ENCODE measurements around the gene ASTL. TPM values are rescaled to one million over a fixed set of nuclear protein-coding genes. Genes with fewer than 3 reads are reported as not detected.
"Not testable (repeated sequence)": the region's sequence is repeated elsewhere in the genome, so short reads cannot be mapped to it uniquely, and the experiment has no call there.

ASTL gene
- total RNA-seq, 4 donors from 2014 or later = 0.87 to 1.7 TPM; not detected in 2

DNA sequence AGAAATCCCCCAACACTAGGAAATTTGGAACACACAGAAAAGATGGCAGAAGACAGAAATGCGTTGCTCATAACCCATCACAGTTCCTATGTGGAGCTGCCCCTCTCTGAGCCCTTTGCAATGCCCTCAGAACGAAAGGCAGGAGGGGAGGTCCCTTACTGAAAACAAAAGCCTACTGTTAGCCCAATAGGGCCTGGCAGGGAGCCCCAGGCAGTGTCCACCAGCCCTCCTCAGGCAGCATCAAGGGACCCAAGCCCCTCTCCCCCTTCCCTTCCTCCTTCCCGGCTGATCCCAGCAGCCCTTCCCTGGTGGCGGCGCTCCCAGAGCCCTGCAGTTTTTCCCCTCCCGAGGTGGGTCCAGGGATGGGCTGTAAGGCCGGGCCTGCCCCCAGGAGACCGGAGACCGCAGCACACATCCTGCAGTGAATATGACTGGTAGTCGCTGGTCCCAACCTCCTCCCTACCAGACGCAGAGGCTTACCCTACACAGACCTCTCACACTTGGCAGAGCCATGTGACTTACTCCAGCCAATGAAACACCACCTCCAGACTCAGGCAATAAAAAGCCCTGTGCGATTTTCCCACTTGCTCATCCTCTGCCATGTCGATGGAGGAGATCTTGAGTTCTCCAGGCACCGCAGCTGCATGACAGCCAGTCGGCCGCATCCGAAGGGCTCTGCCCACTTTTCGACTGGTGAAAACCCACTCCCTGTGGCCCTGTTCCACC is 26.3 kb upstream of the ASTL start:
- H3K27me3 ChIP-seq = no peaks in the 10 kb centered on the region
- H3K36me3 ChIP-seq = no peaks in the 10 kb centered on the region
- H3K4me1 ChIP-seq = no peaks in the 10 kb centered on the region
- H3K4me3 ChIP-seq = no peak overlapping the region
- TF ChIP-seq, protein P1, sequence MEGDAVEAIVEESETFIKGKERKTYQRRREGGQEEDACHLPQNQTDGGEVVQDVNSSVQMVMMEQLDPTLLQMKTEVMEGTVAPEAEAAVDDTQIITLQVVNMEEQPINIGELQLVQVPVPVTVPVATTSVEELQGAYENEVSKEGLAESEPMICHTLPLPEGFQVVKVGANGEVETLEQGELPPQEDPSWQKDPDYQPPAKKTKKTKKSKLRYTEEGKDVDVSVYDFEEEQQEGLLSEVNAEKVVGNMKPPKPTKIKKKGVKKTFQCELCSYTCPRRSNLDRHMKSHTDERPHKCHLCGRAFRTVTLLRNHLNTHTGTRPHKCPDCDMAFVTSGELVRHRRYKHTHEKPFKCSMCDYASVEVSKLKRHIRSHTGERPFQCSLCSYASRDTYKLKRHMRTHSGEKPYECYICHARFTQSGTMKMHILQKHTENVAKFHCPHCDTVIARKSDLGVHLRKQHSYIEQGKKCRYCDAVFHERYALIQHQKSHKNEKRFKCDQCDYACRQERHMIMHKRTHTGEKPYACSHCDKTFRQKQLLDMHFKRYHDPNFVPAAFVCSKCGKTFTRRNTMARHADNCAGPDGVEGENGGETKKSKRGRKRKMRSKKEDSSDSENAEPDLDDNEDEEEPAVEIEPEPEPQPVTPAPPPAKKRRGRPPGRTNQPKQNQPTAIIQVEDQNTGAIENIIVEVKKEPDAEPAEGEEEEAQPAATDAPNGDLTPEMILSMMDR (IDR thresholded peaks at IDR 0.05) = no peak
- no peak for TF ChIP-seq POLR2AphosphoS5 (IDR thresholded peaks at IDR 0.05)
- DNase-seq (ENCODE audit: low spot score in 2 of 2) = no peak
- no peak overlapping the region for H3K27ac ChIP-seq
- WGBS = 78% methylated on average over 18 of the region's 18 CpGs
- no peaks in the 10 kb centered on the region for H3K9me3 ChIP-seq

DNA sequence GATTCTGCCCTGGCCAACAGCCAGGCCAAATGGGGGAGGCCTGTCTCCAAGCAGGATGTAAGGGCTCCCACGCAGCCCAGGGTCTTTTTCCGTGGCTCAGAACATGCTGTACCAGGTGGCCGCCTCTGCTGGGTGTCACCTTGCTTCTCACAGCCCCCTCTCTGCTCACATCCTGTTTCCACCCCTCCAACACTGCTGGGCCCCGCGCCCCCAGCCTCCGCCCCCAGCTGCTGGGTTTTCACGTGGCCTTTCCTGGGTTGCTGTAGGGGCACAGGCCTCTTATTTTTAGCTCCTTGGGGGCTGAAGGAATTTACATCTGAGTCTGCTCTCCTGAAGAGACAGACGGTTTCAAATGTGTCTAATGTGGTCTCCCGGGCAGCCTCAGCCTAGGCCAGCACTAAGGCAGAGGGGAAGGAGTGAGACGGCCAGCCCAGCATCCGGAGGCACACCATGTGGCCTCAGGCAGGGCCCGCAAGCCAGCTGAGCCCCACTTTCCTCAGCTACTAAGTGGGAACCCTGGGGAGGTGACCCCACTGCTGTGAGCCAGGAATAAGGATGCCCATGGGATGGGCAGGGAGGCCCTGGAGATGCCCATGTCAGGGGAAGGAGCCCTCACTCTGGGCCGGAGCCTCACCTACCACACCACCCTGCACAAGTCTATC is 25.6 kb upstream of the ASTL start:
- no peak for DNase-seq (ENCODE audit: low spot score in 2 of 2)
- Histone ChIP-seq H3K4me1 (no peaks in the 10 kb centered on the region), H3K4me3 (no peak overlapping the region), H3K9me3 (no peaks in the 10 kb centered on the region), H3K27ac (no peak overlapping the region), H3K36me3 (no peaks in the 10 kb centered on the region), H3K27me3 (no peaks in the 10 kb centered on the region)
- 70% methylated on average over 10 of the region's 13 CpGs for WGBS
- TF ChIP-seq POLR2A (IDR thresholded peaks at IDR 0.05) (no peak), POLR2AphosphoS5 (IDR thresholded peaks at IDR 0.05) (no peak)
- TF ChIP-seq, protein P1 (IDR thresholded peaks at IDR 0.05) = no peak

DNA sequence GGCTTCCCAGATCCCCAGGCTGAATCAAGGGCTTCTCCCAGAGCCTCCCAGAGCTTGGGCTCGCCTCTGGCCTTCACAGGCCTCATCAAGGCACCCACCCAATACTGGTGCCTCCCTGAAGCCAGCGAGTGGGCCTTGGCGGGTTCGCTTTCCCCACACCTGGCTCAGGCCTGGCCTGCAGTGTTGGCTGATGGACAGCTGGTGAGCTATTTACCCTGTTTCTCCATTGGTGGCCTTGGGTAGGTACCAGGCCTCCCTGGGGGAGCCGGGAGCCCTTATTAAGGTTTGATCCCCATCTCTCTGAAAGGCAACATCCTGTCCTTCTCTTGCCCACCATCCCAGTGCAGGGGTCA is 25.1 kb upstream of the ASTL start:
- H3K4me3 ChIP-seq = no peak overlapping the region
- H3K36me3 ChIP-seq = no peaks in the 10 kb centered on the region
- no peaks in the 10 kb centered on the region for H3K4me1 ChIP-seq
- H3K9me3 ChIP-seq = no peaks in the 10 kb centered on the region
- WGBS = 98% methylated on average over 5 of the region's 5 CpGs
- TF ChIP-seq, protein P1 (IDR thresholded peaks at IDR 0.05) = no peak
- TF ChIP-seq POLR2A (IDR thresholded peaks at IDR 0.05) (no peak), EP300 (IDR thresholded peaks at IDR 0.05) (no peak), POLR2AphosphoS5 (IDR thresholded peaks at IDR 0.05) (no peak)
- H3K27ac ChIP-seq = no peak overlapping the region
- no peak for DNase-seq (ENCODE audit: low spot score in 2 of 2)
- no peaks in the 10 kb centered on the region for H3K27me3 ChIP-seq

DNA sequence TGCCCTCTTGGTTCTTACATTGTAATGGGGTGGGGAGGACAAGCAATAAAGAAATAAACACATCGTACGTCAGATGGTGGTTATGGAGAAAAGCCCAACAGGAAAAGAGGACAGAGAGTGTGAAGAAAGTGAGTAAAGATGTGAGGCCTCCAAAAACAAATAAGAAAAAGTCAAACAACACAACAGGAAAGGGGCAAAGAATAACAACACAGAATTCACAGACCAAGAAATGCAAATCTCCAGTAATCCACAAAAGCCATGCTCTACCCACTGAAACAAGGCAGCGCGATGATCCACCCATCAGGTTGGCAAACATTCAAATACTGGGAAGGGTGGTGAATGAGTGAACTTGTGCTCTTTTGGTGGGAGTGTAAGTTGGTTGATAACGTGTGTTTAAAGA is 23.6 kb upstream of the ASTL start:
- H3K9me3 ChIP-seq = no peaks in the 10 kb centered on the region
- H3K4me1 ChIP-seq = no peaks in the 10 kb centered on the region
- 50% methylated on average over 5 of the region's 5 CpGs for WGBS
- no peak for TF ChIP-seq EP300 (IDR thresholded peaks at IDR 0.05)
- TF ChIP-seq, protein P1 (IDR thresholded peaks at IDR 0.05) = no peak
- no peak for TF ChIP-seq POLR2A (IDR thresholded peaks at IDR 0.05)
- TF ChIP-seq POLR2AphosphoS5 (IDR thresholded peaks at IDR 0.05) = no peak
- H3K27me3 ChIP-seq = peaks cover 1% of the 10 kb centered on the region
- H3K4me3 ChIP-seq = no peak overlapping the region
- no peak for DNase-seq (ENCODE audit: low spot score in 2 of 2)
- no peak overlapping the region for H3K27ac ChIP-seq
- no peaks in the 10 kb centered on the region for H3K36me3 ChIP-seq

DNA sequence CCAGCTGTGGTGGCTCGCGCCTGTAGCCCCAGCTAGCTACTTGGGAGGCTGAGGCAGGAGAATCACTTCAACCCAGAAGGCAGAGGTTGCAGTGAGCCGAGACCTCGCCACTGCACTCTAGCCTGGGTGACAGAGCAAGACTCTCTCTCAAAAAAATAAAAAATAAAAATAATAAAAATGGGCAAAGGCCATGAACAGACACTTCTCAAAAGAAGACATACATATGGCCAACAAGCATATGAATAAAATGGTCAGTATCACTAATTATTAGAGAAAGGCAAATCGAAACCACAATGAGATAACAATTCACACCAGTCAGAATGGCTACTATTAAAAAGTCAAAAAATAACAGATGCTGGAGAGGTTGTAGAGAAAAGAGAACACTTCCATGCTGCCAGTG is 22.1 kb upstream of the ASTL start:
- not testable (repeated sequence) for H3K27ac ChIP-seq; DNase-seq (ENCODE audit: low spot score in 2 of 2); H3K4me3 ChIP-seq; H3K36me3 ChIP-seq; H3K27me3 ChIP-seq; H3K4me1 ChIP-seq; H3K9me3 ChIP-seq
- WGBS = 98% methylated on average over 5 of the region's 5 CpGs
